NB4 (cell line): Measurements from ENCODE around the gene PLXNA2.

ENCODE experiments used
- MYC ChIP-seq: IDR thresholded peaks from 2 replicates; pipeline ENCODE4 v1.6.1; 2011; ENCODE audit warnings: low read depth, low read length
- POLR2A ChIP-seq: IDR thresholded peaks from 2 replicates; pipeline ENCODE4 v1.6.1; 2011; ENCODE audit warnings: mild to moderate bottlenecking; ENCODE audit not compliant: insufficient read length; ENCODE audit errors: extremely low read depth
- TF ChIP-seq, protein P1 (sequence below): IDR thresholded peaks from one replicate; pipeline ENCODE4 v1.5.1; 2012; ENCODE audit warnings: low read depth, low read length
- TF ChIP-seq, protein P2 (sequence below): IDR thresholded peaks from 2 replicates; pipeline ENCODE4 v1.6.1; 2011; ENCODE audit warnings: low read depth, low read length

DNA sequence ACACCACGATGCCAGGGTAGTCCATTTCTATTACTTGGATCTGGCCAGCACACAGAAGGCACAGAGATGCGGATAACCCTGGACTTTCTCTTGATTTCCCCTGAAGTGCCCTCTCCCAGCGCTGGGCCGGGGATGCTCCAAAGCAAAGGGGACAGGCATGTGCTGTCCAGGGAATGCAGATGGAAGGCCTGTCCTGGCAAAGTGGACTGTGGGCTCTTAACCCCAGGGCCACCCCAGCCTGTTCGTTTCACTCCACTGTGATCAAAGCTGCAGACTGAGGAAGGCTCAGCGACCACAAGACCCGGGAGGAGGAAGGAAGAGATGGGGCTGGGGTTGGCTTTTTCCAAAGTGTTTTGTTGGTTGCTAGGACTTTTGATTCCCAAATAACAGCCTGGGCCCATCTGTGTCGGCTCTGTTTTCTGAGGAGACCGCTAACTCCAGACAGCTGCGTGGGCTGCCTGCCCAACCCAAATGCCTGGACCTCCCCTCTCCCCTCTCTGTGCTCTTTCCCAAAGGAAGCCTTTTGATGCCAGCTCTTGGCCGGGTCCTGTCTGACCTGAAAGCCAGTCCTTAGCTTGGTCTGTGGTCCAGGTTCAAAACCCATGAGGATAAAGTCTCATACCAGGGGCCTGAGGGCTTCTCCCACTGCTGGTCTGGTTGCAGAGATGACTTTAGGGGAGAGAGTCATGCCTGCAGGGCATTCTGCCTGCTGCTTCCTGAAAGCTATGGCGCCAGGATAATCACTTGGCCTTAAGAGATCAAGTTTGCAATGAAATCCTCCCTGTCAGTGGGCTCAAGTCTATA, 213.7 kb downstream of the PLXNA2 start:
- TF ChIP-seq, protein P1, sequence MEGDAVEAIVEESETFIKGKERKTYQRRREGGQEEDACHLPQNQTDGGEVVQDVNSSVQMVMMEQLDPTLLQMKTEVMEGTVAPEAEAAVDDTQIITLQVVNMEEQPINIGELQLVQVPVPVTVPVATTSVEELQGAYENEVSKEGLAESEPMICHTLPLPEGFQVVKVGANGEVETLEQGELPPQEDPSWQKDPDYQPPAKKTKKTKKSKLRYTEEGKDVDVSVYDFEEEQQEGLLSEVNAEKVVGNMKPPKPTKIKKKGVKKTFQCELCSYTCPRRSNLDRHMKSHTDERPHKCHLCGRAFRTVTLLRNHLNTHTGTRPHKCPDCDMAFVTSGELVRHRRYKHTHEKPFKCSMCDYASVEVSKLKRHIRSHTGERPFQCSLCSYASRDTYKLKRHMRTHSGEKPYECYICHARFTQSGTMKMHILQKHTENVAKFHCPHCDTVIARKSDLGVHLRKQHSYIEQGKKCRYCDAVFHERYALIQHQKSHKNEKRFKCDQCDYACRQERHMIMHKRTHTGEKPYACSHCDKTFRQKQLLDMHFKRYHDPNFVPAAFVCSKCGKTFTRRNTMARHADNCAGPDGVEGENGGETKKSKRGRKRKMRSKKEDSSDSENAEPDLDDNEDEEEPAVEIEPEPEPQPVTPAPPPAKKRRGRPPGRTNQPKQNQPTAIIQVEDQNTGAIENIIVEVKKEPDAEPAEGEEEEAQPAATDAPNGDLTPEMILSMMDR = no peak
- TF ChIP-seq POLR2A = no peak
- TF ChIP-seq MYC = no peak
- TF ChIP-seq, protein P2, sequence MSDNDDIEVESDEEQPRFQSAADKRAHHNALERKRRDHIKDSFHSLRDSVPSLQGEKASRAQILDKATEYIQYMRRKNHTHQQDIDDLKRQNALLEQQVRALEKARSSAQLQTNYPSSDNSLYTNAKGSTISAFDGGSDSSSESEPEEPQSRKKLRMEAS = no peak
